EH (cell line): ENCODE data around the gene RTKN.
"Not testable (repeated sequence)": the region's sequence is repeated elsewhere in the genome, so short reads cannot be mapped to it uniquely, and the experiment has no call there.

Experiments used
- DNase-seq: peaks from one replicate; pipeline ENCODE4 v3.0.0-alpha.2; 2015; ENCODE audit warnings: low read depth

Gene RTKN, protein sequence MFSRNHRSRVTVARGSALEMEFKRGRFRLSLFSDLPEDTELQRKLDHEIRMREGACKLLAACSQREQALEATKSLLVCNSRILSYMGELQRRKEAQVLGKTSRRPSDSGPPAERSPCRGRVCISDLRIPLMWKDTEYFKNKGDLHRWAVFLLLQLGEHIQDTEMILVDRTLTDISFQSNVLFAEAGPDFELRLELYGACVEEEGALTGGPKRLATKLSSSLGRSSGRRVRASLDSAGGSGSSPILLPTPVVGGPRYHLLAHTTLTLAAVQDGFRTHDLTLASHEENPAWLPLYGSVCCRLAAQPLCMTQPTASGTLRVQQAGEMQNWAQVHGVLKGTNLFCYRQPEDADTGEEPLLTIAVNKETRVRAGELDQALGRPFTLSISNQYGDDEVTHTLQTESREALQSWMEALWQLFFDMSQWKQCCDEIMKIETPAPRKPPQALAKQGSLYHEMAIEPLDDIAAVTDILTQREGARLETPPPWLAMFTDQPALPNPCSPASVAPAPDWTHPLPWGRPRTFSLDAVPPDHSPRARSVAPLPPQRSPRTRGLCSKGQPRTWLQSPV

GRCh38 chr2:74441690-74442482 is at the start of gene RTKN:
Gene RTKN, minus strand, starts transcription at chr2:74441937. Its CDS starts 121 bp downstream, at chr2:74441816.
- no peak for DNase-seq

GRCh38 chr2:74489906-74490305 is 48.2 kb upstream of the RTKN start:
- DNase-seq = no peak

GRCh38 chr2:74488643-74489481 is 47.1 kb upstream of the RTKN start:
- no peak for DNase-seq

GRCh38 chr2:74486141-74486540 is 44.4 kb upstream of the RTKN start:
- no peak for DNase-seq

DNA sequence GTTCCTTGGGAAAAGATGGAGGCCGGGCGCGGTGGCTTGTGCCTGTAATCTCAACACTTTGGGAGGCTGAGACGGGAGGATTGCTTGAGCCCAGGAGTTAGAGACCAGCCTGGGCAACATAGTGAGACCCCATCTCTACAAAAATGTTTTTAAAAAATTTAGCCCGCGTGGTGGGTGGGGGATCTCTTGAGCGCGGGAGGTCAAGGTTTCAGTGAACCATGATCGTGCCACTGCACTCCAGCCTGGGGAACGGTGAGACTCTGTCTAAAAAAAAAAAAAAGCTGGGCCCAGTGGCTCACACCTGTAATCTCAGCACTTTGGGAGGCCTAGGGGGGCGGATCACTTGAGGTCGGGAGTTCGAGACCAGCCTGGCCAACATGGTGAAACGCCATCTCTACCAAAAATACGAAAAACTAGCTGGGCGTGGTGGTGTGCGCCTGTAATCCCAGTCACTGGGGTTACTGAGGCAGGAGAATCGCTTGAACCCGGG is 42.0 kb upstream of the RTKN start:
- not testable (repeated sequence) for DNase-seq

DNA sequence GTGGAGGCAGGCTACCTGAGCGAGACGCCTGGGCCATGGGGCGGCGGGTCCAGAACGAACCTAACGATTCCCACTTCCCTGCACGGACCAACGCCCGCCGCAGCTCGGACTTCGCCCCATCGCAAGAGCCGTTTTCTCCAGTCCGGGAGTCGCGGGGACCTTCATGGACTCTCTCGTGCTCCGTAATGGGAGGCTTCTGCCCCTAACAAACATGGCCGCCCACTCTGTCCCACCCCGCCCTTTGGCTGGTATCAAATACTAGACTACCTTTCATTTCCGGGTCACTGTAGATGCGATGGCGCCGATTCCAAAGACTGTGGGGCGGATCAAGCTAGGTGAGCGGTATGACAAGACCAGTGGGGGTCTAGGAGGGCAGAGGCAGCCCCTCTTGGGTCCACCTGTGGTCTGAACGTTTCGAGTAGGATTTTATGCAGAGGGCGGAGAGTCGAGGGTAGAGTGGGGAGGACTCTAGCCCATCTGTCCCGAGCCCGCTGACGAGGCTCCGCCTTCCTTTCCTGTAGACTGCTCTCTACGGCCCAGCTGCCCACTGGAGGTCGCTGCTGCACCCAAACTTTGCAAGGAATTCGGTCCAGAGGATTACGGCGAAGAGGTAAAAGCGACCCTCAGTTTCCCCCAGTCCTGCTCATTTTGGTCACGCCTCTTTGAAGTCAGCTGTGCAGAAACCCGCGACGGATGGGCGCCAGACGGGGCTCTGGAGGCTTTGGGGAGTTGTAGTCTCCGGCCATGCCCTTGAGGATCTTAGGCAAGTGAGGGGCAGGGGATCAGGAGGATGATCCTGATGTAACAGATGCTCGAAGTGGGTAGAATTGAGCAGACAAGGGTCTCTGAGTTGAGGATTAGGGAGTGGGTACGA is 41.3 kb upstream of the RTKN start, which contains the start of the genes CCDC142 and TTC31:
TSS of gene CCDC142 (minus strand) at position 198 of the 874 bp plus-strand sequence. CDS start at position 37, 161 bp downstream.
TSS of gene TTC31 (plus strand) at position 281 of the 874 bp plus-strand sequence. CDS start at position 296, 15 bp downstream.
- peak; percentile 97 for DNase-seq

GRCh38 chr2:74481961-74482800 is 40.4 kb upstream of the RTKN start:
- peak; percentile 50 for DNase-seq

DNA sequence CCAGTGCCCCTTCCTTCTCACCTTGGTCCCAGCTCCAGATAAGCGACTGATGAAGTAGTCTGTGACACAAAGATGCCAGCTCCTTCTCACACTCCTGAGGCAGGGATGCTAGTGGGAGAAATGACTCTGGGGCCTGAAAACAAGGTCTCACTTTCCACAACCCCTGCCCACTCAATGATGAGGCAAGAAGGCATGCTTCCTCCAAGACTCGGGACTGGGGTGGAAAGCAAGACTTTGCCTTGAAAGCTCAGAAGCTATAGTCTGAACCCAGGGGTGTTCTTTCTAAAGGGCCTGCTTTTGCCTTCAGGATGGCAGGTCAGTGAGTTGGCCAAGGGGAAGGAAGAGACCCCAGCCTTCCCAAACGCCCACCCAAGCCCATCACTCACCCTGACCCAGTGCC is 39.7 kb upstream of the RTKN start:
- no peak for DNase-seq

- DNase-seq = no peak
Observed at GRCh38 chr2:74474899-74475298, 33.2 kb upstream of the RTKN start.

- DNase-seq = no peak
Observed at GRCh38 chr2:74474481-74474880, 32.7 kb upstream of the RTKN start.

DNA sequence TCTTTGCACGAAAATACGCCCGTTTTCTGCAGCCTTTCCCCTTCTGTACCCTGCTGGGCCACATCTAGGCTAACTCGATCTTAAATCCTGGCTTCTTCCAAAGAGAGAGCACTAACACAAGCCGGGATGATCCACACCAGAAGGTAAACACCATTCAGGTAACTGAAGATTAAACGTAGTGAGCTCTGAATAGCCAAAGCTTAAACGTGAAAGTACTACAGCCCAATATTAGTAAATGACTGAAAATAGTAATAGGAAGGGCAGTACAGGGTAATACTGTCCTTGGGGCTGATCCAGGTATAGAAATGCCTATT is 31.2 kb upstream of the RTKN start:
- DNase-seq = no peak

DNA sequence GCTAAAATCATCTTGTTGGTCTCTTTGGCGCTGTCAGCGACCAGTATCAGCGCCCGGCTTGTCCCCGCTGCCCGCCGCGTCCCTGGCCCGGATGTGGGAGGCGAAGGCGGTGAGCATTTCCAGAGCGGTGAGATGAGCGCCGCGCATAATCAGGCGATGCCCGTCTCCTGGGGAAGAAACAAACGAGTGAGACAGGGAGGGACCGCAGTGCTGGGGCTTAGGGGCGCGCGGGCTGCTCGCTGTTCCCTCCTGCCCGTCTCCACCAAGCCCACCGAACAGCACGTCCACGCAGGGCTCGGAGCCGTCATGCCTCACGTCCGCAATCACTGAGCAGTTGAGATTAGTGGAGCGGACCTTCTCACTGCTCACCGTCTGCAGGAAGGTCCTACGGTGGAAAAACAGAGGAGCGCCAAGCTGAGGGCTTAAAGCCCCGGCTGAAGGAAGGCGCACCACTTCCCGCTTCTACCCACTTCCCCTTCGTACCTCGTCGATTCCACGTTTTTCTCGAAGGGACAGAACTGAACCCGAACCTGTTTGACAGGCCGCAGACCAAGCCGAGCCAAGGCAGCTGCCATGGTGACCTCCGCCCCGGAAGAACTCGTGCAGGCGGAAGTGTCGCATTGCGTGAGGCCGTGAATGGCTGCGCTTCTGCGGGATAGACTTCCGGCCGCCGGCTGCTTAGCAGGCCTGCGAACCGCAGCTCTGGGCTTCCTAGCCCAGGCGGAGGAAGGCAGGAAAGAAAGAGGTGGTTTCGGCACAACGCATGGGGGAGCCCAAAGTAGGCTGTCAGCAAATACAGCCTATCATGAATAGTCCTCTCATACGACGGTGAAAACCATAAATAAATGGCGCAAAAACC is 30.6 kb upstream of the RTKN start, which contains the start of gene MRPL53:
TSS of gene MRPL53 (minus strand) at position 595 of the 859 bp plus-strand sequence. CDS start at position 575, 20 bp downstream.
- DNase-seq = peak; percentile 94

DNA sequence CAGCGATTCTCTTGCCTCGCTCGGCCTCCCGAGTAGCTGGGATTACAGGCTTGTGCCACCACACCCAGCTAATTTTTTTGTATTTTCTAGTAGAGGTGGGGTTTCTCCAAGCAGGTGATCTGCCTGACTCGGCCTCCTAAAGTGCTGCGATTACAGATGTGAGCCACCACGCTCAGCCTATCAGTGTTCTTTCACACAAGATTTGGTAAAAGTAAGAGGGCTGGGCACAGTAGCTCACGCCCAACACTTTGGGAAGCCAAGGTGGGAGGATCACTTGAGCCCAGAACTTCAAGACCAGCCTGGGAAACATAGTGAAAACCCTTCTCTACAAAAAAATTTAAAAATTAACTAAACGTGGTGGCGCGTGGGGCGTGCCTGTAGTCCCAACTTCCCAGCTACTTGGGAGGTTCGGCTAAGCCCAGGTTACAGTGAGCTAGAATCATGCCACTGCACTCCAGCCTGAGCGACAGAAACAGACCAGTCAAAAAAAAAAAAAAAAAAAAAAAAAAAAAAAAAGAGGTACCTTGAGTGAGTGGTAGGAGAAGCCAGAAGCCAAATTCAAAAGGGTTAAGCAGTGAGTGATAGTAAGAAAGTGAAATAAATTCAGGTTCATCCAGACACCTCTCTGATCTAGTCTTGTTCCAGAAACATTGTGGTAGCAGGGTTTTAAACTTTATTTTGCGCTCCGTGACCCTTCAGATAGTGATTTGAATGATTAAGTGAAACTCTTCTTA is 29.8 kb upstream of the RTKN start:
- no peak for DNase-seq

GRCh38 chr2:74470742-74471141 is 29.0 kb upstream of the RTKN start:
- not testable (repeated sequence) for DNase-seq

GRCh38 chr2:74464406-74464805 is 22.7 kb upstream of the RTKN start:
- no peak for DNase-seq

DNA sequence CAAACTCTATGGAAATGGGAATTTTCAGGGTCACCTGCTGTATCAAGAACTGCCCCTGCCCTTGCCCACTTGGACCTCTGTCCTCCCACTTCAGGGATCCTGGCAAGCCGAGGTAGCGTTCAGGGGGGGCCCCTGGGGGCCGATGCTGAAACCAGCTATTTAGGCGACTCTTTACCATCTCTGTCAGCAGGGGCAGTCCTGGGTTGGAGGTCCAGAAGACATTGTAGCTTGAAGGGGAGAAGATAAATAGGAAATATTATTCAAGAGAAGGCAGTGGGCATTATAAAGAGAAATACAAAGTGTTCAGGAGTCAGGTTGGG is 21.0 kb upstream of the RTKN start:
- DNase-seq = no peak

- no peak for DNase-seq
Observed at GRCh38 chr2:74462054-74462785, 20.5 kb upstream of the RTKN start.
